GM21723 (cell line): ENCODE data around the gene MAN2B2.

Experiments used
- ATAC-seq: cut with Tn5 transposase; IDR thresholded peaks from one replicate; pipeline ENCODE4 v1.9.1; 2021; ENCODE audit warnings: mild to moderate bottlenecking, moderate library complexity; ENCODE audit not compliant: unreplicated experiment

Gene MAN2B2

DNA sequence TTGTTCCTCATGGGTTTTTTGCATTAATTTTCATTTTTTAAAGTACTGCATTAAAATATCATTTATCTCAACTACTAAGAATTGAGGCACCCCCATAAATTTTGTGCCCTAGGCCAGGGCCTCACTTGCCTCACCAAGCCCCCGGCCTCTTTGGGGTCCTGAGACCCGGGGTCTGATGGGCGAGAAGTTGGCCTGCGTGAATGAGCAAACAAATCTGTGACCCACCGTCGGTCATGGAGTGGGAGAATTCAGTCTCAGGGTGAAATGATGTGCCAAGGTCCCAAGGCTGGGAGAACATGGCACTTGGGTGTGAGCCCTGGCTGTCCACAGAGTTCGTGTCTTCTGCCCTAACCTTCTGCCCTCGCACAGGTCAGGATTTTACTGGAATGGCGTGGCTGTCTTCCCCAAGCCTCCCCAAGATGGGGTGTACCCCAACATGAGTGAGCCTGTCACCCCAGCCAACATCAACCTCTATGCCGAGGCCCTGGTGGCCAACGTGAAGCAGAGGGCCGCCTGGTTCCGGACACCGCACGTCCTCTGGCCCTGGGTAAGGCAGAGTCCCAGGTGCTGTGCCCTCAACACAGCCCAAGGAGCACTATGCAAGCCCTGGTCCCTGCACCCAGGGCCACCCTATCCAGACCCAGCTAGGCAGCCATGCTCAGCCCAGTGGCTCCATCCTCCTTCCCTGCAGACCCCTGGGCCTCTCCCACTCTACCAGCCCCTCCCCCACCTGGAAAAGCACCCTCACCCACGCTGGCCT, 18.0 kb downstream of the MAN2B2 start:
- ATAC-seq = no peak

DNA sequence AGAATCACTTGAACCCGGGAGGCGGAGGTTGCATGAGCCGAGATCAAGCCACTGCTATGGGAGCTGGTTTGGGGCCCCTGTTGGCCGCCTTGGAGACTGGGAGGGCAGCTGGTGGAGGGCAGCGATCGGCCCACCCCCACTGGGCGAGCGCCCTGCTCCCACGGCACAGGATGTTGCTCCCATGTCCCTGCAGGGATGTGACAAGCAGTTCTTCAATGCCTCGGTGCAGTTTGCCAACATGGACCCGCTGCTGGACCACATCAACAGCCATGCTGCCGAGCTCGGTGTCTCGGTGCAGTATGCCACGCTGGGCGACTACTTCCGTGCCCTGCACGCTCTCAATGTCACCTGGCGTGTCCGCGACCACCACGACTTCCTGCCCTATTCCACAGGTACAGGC, 19.4 kb downstream of the MAN2B2 start:
- no peak for ATAC-seq

DNA sequence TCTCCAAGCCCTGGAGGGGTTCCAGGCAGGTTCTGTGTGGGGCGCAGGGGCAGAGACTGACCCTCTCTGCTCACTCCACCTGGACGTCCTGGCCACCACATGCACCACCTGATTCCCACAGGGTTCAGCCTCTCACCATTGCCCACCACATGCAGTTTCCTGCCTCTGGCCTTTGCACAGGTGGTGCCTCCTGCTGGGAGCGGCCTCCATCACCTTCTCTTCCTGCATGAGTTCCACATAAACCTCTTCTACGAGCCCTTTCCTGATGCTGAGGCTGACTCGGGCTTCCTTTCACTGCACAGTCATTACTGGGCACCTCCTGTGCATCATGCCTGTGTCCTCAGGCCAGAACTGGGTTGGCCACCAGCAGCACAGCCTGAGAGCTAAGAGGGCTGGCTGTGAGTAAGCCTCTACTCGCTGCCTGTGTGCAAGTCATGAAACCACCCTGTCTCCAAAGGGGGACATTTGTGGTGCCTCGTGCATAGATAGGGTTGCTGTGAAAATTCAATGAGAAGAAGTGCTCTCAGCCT, 19.9 kb downstream of the MAN2B2 start:
- no peak for ATAC-seq

DNA sequence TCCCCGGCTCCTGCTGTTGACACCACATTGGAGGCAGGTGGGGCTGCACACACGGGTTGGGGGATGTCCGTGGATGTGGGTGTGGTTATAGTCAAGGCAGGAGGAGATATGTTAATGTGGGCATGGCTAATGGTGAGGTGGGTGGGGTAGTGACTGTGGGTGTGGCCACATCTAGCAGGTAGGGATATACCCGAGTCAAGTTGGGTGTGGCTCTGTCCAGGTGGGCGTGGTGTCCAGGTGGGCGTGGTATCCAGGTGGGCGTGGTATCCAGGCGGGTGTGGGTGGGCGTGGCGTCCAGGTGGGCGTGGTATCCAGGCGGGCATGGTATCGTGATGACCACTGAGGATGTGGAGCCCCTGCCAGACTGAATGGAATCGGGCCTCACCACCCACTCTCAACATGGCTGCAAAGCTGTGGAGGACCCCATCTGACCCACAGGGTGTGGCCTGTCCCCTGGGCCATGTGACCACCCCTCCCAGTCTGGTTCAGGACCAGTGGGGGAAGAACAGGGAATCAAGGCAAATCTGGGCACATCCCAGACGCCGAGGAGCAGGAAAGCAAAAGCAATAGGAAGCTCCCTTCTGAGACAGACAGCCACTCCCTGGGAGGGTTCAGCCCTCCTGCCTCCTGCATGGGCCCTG, 21.0 kb downstream of the MAN2B2 start:
- ATAC-seq = no peak

DNA sequence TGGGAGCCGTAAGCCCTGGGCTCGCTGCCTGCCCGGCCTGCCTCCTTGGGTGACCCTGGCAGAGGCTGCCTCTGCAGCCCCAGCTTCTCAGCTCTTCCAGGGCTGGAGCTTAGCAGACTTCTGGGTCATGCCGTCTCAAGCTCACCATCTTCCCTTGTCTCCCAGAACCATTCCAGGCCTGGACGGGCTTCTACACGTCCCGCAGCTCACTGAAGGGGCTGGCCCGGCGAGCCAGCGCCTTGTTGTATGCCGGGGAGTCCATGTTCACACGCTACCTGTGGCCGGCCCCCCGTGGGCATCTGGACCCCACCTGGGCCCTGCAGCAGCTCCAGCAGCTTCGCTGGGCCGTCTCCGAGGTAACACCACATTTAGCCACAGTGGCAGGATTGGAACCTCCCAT, 22.0 kb downstream of the MAN2B2 start:
- ATAC-seq = no peak

DNA sequence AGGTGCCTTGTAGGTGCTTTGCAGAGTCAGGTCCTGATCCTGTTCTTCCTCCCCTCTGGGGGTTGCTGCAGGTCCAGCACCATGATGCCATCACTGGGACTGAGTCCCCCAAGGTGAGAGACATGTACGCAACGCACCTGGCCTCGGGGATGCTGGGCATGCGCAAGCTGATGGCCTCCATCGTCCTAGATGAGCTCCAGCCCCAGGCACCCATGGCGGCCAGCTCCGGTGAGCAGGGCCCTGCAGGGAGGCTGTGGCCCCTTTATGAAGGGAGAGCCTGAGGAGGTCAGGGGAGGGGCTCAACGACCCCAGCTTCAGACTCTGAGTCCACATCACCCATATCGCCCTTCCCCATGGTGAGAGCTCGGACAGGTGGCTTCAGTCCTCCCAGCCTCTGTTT, 23.1 kb downstream of the MAN2B2 start:
- no peak for ATAC-seq

DNA sequence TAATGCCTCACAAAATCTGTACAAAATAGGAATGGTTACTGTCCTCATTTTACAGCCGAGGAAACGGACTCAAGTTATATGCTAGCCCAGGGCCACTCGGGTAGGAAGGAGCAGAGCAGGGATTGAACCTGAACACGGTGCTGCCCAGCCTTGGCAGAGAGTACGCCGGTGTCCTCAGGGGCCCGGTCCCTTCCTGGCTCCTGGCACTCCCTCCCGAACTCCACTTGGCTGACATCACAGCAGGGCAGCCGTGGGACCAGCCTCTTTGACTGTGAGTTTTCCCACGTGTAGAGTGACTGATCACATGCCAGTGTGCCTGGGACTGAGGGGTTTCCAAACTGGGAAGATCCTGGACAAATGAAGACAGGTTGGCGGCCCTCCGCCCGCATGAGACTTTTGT, 23.7 kb downstream of the MAN2B2 start:
- ATAC-seq = no peak

DNA sequence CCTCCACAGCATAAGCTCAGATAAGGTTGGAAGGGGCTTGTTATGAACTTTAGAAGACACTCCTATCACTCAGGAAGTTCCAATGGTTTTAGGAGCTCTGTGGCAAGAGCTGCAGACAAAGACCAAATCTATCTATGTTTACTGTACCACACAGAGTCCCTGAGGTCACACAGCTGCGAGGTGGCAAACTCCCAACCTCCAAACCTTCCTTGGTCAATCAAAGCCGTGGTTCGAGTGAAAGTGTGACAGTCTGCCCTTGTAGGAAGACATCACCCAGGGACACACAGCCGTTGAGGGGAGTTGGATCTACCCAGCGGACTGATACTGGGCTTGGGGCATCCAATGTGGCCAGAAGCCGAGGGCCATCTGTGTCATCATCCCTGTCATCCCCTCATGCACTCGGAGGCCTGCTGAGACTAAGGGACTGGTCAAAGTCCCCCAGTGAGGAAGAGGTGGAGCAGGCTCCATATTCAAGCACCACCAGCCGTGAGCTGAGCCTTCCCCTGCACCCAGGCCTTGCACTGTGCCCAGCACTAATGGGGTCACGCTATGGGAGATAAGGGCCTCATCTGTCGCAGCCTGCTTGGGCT, 26.8 kb downstream of the MAN2B2 start:
- no peak for ATAC-seq

DNA sequence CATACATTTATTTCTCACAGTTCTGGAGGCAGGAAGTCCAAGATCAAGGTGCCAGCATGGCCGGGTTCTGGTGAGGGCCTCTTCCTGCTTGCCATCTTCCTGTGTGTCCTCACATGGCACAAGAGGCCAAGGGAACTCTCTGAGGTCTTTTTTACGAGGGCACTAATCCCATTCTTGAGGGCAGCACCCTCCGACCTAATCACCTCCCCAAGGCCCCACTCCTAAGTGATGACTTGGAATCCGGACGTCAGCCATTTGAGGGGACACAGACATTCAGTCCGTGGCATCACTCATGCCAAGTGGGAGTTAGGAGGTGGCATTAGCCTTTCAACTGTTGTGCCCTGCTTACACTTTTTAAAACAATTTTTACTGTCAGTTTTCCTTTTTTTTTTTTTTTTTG, 27.3 kb downstream of the MAN2B2 start:
- ATAC-seq = no peak

DNA sequence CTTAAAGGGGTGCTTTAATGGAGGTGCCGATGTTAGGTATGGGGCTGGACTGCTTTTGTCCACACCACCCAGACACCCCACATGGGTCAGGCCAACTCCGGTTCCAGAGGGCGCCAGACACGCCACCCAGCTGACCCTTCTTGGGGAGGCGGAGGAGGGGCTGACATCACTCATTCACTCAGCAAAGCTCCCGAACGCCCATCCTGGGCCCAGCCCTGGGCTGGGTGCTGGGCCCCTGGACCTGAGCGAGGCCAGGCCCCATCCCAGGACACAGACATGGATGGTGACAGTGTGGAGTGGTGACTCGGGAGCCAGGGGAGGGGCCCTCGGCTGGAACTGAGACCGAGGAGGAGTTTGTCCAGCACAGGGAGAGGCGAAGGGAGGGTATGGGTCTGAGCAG, 28.1 kb downstream of the MAN2B2 start:
- ATAC-seq = no peak

DNA sequence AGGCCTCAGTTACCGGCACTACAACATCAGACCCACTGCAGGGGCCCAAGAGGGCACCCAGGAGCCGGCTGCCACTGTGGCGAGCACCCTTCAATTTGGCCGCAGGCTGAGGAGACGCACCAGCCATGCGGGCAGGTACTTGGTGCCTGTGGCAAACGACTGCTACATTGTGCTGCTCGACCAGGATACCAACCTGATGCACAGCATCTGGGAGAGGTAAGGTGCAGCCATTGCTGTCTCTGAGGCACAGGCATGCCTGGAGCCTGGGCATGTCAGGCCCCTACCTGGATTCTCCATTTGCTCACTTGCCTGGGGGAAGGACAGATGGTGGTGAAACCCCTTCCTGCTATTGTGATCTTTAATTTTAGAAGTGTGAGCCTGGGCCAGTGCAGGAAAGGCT, 30.1 kb downstream of the MAN2B2 start:
- ATAC-seq = no peak

DNA sequence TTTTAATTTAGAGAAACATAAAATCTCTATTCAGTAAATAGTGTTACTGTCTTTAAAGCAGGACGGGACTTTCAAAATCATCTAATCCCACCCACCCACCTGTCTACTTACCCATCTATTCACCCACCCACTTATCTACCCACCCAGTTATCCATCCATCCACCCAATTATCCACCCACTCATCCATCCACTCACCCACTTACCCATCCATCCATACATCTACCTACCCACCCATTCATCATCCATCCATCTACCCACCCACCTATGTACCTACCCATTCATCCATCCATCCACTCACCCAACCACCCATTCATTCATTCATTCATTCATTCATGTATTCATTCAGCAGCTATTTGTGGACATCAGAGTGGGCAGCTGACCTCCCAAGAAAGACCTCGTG, 30.6 kb downstream of the MAN2B2 start:
- ATAC-seq = no peak

DNA sequence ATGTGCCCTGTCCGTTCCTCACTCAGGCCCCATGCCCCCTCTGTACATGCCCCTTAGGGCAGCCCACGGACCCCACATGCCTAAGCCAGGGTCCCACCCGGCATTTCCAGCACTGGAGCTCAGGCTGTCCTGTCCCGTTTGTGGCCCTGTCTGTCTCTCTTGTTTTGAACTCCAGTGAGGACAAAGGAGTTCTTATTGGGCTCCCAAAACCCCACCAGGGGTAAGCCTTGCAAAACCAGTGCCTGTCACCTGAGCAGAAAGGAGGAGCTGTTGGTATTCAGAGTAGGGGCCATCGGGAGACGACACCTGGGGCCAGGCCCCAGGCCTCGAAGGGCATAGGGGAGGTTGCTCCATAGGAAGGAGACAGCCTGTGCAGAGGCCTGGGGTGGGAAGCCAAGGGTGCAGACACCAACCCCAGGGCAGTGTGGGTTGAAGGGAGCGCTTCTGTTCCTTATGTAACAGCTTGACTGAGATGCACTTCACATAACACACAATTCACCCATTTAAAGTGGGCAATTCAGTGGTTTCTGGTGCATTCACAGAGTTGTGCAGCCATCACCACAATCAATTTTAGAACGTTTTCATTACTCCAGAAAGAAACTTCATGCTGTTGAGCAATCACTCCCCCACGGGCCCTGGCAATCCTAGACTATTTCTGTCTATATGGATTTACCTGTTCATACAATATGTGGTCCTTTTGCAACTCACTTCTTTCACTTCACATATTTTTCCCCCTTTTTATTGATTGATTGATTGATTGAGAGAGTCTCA, 31.7 kb downstream of the MAN2B2 start:
- ATAC-seq = no peak

DNA sequence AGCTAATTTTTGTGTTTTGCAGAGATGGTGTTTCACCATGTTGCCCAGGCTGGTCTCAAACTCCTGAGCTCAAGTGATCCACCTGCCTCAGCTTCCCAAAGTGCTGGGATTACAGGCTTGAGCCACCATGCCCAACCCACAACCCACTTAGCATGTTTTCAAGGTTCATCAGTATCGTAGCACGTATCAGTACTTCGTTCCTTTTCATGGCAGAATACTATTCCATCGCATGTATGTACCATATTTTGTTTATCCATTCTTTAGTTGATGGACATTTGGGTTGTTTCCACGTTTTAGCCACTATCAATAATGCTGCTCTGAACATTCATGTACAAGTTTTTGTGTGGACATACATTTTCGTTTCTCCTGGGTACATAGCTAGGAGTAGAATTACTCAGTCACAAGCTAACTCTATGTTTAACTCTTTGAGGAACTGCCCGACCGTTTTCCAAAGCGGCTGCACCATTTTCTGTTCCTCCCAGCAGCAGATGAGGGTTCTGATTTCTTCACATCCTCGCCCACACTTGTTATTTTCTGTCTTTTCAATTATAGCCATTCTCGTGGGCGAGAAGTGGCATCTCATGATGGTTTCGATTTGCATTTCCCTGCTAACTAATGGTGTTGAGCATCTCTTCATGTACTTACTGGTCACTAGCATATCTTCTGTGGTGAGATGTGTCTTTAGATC, 32.5 kb downstream of the MAN2B2 start:
- ATAC-seq = no peak

DNA sequence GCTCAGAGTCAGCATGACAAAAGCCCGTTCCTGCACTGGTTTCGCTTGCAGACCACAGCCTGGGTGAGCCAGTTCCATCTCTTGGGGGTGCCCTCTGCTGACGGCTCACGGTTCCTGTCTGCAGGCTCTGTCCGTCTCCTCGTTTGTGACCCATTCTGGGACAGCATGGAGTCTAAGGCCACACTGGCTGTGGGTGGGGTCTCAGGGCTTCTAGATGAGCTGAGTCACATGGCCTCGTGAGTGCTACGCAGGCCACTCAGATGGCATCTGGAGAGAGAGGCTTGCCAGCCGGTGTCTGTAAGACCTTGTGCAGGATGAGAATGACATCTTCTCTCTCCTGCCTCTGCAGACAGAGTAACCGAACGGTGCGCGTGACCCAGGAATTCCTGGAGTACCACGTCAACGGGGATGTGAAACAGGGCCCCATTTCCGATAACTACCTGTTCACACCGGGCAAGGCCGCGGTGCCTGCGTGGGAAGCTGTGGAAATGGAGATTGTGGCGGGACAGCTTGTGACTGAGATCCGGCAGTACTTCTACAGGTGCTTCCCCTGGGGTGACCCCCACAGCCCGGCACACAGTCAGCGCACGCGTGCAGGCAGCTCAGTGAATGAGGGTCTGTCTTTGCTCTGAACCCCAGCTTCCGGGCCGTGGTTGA, 33.9 kb downstream of the MAN2B2 start:
- no peak for ATAC-seq

DNA sequence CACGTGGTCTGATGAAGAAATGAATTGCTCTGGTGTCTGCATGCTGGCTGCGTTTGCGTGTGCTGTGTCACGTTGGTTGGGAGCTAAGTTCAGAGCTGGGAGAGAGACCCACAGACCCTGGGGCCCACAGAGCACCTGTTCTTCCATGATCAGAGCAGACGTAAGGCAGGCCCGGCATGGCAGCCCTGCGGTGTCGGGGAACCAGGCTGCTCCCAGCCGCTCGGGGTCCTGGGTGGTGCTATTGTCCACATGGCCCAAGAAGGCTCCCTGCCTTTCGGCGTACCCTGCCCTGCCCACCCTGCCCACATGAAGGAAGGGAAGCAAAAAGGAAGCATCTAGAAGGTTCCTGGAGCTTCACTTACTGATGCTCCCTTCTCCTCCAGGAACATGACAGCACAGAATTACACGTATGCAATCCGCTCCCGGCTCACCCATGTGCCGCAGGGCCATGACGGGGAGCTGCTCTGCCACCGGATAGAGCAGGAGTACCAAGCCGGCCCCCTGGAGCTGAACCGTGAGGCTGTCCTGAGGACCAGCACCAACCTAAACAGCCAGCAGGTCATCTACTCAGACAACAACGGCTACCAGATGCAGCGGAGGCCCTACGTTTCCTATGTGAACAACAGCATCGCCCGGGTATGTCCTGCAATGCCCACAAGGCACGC, 34.6 kb downstream of the MAN2B2 start:
- no peak for ATAC-seq

DNA sequence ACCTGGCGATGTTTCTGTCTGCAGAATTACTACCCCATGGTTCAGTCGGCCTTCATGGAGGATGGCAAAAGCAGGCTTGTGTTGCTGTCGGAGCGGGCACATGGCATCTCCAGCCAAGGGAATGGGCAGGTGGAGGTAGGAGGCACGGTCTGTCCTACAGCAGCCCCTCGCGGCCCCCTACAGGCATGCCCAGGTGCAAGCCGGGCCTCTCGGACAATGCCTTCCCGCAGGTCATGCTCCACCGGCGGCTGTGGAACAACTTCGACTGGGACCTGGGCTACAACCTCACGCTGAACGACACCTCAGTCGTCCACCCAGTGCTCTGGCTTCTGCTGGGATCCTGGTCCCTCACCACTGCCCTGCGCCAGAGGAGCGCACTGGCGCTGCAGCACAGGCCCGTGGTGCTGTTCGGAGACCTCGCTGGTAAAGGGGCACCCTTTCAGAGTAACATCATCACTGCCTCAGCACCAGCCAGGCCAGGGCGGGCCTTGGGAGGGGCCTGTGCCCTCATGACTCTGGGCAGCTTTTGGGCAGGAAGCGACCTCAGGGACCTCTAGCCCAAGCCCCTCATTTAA, 36.0 kb downstream of the MAN2B2 start:
- ATAC-seq = no peak

DNA sequence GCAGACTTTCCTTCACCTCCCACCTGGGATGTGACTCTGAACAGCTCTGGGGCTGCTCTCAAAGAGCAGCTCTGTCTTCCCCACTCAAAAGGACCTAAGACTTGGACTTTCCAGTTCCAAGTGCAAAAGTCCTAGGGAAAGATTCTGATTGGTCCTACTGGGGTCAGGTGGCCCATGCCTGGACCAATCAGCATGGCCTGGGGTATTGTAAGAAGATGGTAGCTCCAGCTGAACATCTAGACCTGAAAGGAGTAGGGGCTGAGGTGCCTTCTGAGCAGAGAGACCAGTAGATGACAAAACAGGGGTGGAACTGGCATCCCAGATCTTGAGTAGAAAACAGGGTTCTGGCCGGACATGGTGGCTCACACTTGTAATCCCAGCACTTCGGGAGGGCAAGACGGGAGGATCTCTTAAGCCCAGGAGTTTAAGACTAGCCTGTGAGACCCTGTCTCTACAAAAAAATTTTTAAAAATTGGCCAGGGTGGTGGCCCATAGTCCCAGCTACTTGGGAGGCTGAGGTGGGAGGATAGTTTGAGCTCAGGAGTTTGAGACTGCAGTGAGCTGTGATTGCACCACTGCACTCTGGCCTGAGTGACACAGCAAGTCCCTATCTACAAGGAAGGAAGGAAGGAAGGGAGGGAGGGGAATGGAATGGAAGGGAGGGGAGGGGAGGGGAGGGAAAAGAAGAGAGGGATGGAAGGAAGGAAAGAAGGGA, 38.1 kb downstream of the MAN2B2 start:
- no peak for ATAC-seq
